Body of pancreas (tissue), 4 donors: Measurements from ENCODE around the gene MAP3K21. TPM values are rescaled to one million over a fixed set of nuclear protein-coding genes. Genes with fewer than 3 reads are reported as not detected.

Experiments used
- ATAC-seq: fragments of 150-250 bp; one replicate; pipeline ENCODE4 v1.9.1; 2016
- DNase-seq, 4 donors: peaks; one replicate each; pipeline ENCODE4 v3.0.0-alpha.2; 2019
- H3K27ac ChIP-seq, 4 donors: fragments of 200-600 bp; sonication (generic); 1 replicate in 3 of 4; 2 replicates in 1 of 4; pipeline versions ENCODE4 v1.5.1 to v1.6.1; 2016 to 2019; ENCODE audit warnings: mild to moderate bottlenecking in 1 of 4, mixed read lengths in 1 of 4, moderate library complexity in 1 of 4
- H3K27me3 ChIP-seq, 2 donors: fragments of 200-600 bp; sonication (generic); one replicate each; pipeline ENCODE4 v1.6.0; 2016; ENCODE audit warnings: mild to moderate bottlenecking in 1 of 2
- H3K36me3 ChIP-seq, 2 donors: fragments of 200-600 bp; sonication (generic); replicated peaks in 1 of 2; 2 replicates each; pipeline ENCODE4 v1.5.1; 2016; ENCODE audit warnings: low read depth in 2 of 2; ENCODE audit not compliant: insufficient read depth in 1 of 2
- H3K4me1 ChIP-seq: fragments of 200-600 bp; sonication (generic); one replicate; pipeline ENCODE4 v1.6.0; 2016
- H3K4me3 ChIP-seq, 2 donors: fragments of 200-600 bp; sonication (generic); 1 replicate in 1 of 2; 2 replicates in 1 of 2; pipeline ENCODE4 v1.5.1; 2016 to 2019
- H3K9me3 ChIP-seq, 3 donors: fragments of 200-600 bp; sonication (generic); 1 replicate in 2 of 3; 2 replicates in 1 of 3; pipeline ENCODE4 v1.5.1; 2016
- POLR2A ChIP-seq, 3 donors: fragments of 450-650 bp; IDR thresholded peaks; one replicate each; pipeline ENCODE4 v1.6.1; 2016; ENCODE audit warnings: antibody characterized with exemption in 3 of 3, mild to moderate bottlenecking in 2 of 3
- WGBS, 2 donors: methylation state at CpG; one replicate each; pipeline ENCODE4 v1.1.5; 2017; 5-methylcytosine and 5-hydroxymethylcytosine counted together
- intact Hi-C: fragments of 100-400 bp; cut with DNase I; formaldehyde crosslinking; loops from one replicate; pipeline ENCODE4 v1.15.1; 2023
- total RNA-seq, 2 donors: library from RNA; depleted of rRNA; stranded (reverse); fragments of >200 nt; gene quantifications; one replicate each; pipeline ENCODE4 v1.1.0, GENCODE V29; 2016
- TF ChIP-seq, protein P1 (sequence below), 7 experiments: fragments of 450-650 bp in 4 of 7; fragments of 200-600 bp in 3 of 7; sonication (generic) in 3 of 7; IDR thresholded peaks; one replicate each; pipeline ENCODE4 v1.5.1; 2016 to 2019; ENCODE audit warnings: antibody characterized with exemption in 7 of 7

MAP3K21 gene
- total RNA-seq, 2 donors from 2014 or later: 40.2 to 62.3 TPM

DNA sequence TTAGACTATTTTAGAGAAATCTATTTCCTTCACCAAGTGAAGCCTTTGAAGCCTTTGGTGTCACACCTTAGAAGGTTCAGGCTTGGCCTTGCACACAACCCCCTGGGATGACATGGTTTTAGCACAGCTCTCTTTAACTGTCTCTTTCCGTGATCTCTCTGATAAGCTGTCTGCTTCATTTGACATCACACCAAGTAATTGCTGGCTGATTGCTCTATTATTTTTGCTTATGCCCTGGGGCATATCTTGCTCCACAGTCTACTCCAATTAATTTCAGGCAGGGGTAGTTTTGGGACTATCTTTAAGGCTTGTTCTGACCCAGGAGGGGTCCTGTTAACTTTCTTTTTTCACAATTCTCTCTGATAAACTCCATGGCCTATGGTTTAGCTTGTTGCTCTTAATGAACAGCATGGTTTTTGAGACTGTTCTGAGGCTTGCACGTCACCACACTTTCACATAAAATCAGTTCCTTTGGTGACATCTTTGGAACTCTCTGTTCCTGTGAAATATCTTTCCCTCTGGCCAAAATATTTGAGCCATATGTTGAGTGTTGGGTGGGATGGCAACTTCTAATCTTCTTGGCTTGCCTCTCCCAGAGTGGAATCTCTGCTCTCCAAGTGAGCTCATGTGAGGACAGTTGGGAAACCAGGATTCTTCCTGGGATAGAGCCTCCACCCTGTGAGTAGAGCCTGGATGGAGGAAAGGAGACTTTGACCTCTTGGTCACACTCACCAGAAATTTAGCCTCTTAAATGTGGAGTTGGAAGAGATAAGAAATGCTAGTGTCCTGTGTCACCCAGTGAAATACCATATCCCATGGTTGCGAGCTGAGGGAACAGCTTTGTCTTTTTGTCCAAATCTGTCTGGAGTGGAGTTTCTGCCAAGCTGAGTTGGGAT is 63.6 kb downstream of the MAP3K21 start:
- intact Hi-C loops: loop anchor here (5.0 kb wide), 1 partner anchor 676 kb away; no protein-coding TSS in a partner anchor
- Histone ChIP-seq H3K27ac (no peak overlapping the region), H3K4me3 (no peak overlapping the region), H3K9me3 (no peaks in the 10 kb centered on the region), H3K36me3 (no peaks in the 10 kb centered on the region), H3K4me1 (no peaks in the 10 kb centered on the region), H3K27me3 (no peaks in the 10 kb centered on the region)
- whole genome bisulfite sequencing, 2 donors: 63 to 80% methylated on average over 3 of the region's 3 CpGs
- TF ChIP-seq, protein P1, sequence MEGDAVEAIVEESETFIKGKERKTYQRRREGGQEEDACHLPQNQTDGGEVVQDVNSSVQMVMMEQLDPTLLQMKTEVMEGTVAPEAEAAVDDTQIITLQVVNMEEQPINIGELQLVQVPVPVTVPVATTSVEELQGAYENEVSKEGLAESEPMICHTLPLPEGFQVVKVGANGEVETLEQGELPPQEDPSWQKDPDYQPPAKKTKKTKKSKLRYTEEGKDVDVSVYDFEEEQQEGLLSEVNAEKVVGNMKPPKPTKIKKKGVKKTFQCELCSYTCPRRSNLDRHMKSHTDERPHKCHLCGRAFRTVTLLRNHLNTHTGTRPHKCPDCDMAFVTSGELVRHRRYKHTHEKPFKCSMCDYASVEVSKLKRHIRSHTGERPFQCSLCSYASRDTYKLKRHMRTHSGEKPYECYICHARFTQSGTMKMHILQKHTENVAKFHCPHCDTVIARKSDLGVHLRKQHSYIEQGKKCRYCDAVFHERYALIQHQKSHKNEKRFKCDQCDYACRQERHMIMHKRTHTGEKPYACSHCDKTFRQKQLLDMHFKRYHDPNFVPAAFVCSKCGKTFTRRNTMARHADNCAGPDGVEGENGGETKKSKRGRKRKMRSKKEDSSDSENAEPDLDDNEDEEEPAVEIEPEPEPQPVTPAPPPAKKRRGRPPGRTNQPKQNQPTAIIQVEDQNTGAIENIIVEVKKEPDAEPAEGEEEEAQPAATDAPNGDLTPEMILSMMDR (IDR thresholded peaks at IDR 0.05): no peak
- TF ChIP-seq POLR2A (IDR thresholded peaks at IDR 0.05): no peak
- ATAC-seq (no peak), DNase-seq (no peak)

- intact Hi-C loops: loop anchor here (5.0 kb wide), 1 partner anchor 674 kb away; no protein-coding TSS in a partner anchor
Observed at GRCh38 chr1:233393084-233393840, 65.7 kb downstream of the MAP3K21 start.

GRCh38 chr1:233393926-233394680 is 66.6 kb downstream of the MAP3K21 start:
- DNase-seq (no peak), ATAC-seq (no peak)
- Histone ChIP-seq H3K27ac (no peak overlapping the region), H3K27me3 (no peaks in the 10 kb centered on the region), H3K36me3 (no peaks in the 10 kb centered on the region), H3K4me1 (no peaks in the 10 kb centered on the region), H3K9me3 (no peaks in the 10 kb centered on the region), H3K4me3 (no peak overlapping the region)
- intact Hi-C loops: loop anchor here (5.0 kb wide), 1 partner anchor 673 kb away; no protein-coding TSS in a partner anchor
- TF ChIP-seq, protein P1 (IDR thresholded peaks at IDR 0.05): no peak
- TF ChIP-seq POLR2A (IDR thresholded peaks at IDR 0.05): no peak
- WGBS, 2 donors: 69 to 75% methylated on average over 3 of the region's 3 CpGs

More at GRCh38 chr1:233393084-233393840, 65.7 kb downstream of the MAP3K21 start:
- no peak for ATAC-seq
- Histone ChIP-seq H3K9me3 (no peaks in the 10 kb centered on the region), H3K36me3 (no peaks in the 10 kb centered on the region), H3K27me3 (no peaks in the 10 kb centered on the region), H3K4me3 (no peak overlapping the region), H3K27ac (no peak overlapping the region), H3K4me1 (no peaks in the 10 kb centered on the region)
- DNase-seq: no peak
- WGBS, 2 donors: 47 to 59% methylated on average over 10 of the region's 10 CpGs
- TF ChIP-seq, protein P1 (IDR thresholded peaks at IDR 0.05): no peak

DNA sequence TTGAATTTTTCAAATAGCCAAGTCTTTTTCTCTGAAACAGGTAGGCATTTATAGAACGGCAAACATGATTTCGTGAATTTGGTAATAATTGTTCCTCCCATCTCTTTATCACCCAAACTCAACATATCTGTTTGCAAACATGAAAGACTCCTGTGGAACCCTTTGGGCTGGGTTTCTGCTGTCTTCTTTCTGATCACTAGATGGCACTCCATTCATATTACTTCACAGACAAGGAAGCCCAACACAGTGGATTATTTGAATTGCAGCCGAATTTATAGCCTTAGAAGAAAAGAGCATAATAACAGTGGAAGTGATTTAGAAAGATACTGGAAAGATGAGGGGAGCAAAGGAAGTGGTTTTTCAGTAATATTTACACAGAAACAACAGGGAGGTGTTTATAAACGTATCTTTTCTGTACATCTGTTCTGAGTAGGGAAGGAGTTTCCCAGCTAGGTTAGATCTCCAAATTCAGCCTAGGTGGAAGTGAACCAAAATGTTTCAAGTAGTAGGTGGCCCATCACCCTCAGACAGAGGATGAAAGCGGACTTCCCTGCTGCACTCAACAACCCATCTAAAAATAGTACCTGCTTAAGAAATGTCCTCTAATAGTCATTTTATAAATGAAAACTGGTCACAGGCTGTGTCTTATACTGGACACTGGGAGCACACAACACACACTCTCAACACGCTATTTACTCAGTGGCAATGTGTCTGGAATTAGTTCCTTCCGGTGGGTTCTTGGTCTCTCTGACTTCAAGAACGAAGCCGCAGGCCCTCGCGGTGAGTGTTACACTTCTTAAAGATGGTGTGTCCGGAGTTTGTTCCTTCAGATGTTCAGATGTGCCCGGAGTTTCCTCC is 67.6 kb downstream of the MAP3K21 start:
- no peaks in the 10 kb centered on the region for H3K27me3 ChIP-seq
- ATAC-seq: peak; percentile 83
- no peaks in the 10 kb centered on the region for H3K36me3 ChIP-seq
- no peaks in the 10 kb centered on the region for H3K4me1 ChIP-seq
- DNase-seq: peak; percentile 28 to 60 (median 36)
- WGBS, 2 donors: 53 to 59% methylated on average over 13 of the region's 13 CpGs
- no peaks in the 10 kb centered on the region for H3K9me3 ChIP-seq
- no peak overlapping the region for H3K27ac ChIP-seq
- intact Hi-C loops: loop anchor here (5.0 kb wide), 1 partner anchor 672 kb away; no protein-coding TSS in a partner anchor
- TF ChIP-seq POLR2A (IDR thresholded peaks at IDR 0.05): no peak
- TF ChIP-seq, protein P1 (IDR thresholded peaks at IDR 0.05): peak; percentile 48 to 83 (median 79)
- no peak overlapping the region for H3K4me3 ChIP-seq
